HEK293 (cell line): ENCODE data around the gene CNTFR.

ENCODE experiments used
- CTCF ChIA-PET: fragments of 350-600 bp; formaldehyde crosslinking; extraction: SDS; loops from one replicate; lab custom pipeline; 2021; ENCODE audit warnings: antibody characterized with exemption; lab: Yijun Ruan, JAX
- POLR2A ChIA-PET: fragments of 300-600 bp; formaldehyde crosslinking; extraction: SDS; loops from one replicate; lab custom pipeline; 2020; ENCODE audit warnings: antibody characterized with exemption, inconsistent platforms; lab: Yijun Ruan, JAX
- H3K27ac ChIP-seq: fragments of 200-500 bp; sonication (Bioruptor generic); 2 replicates; pipeline ENCODE4 v1.5.1; 2014; ENCODE audit warnings: low read depth, low read length, control low read depth, inconsistent platforms; ENCODE audit errors: extremely low read depth
- H3K36me3 ChIP-seq, 2 experiments: fragments of 200-500 bp in 1 of 2; sonication (Bioruptor generic) in 1 of 2; 1 replicate in 1 of 2; 2 replicates in 1 of 2; pipeline ENCODE4 v1.5.1; 2014 to 2017; ENCODE audit warnings: inconsistent platforms in 2 of 2, low read length in 2 of 2; ENCODE audit not compliant: control insufficient read depth in 2 of 2, insufficient read depth in 1 of 2
- H3K4me1 ChIP-seq: fragments of 200-500 bp; sonication (Bioruptor generic); 2 replicates; pipeline ENCODE4 v1.5.1; 2014; ENCODE audit warnings: mild to moderate bottlenecking, low read length, inconsistent platforms; ENCODE audit not compliant: control insufficient read depth, insufficient read depth
- H3K4me3 ChIP-seq: 2 replicates; pipeline ENCODE4 v1.5.1; 2011; ENCODE audit warnings: low read depth, mild to moderate bottlenecking, control low read depth, low read length, moderate library complexity
- H3K9me3 ChIP-seq: fragments of 200-500 bp; sonication (Bioruptor generic); 2 replicates; pipeline ENCODE4 v1.5.1; 2014; ENCODE audit warnings: low read depth, low read length, inconsistent platforms; ENCODE audit not compliant: control insufficient read depth, insufficient read depth
- AEBP2 ChIP-seq: fragments of 450-650 bp; formaldehyde crosslinking; IDR thresholded peaks from 2 replicates; pipeline ENCODE4 v1.5.1; 2016; ENCODE audit warnings: missing biosample characterization, missing genetic modification characterization, borderline replicate concordance
- ATF2 ChIP-seq: fragments of 450-650 bp; formaldehyde crosslinking; IDR thresholded peaks from 2 replicates; pipeline ENCODE4 v1.5.1; 2016; ENCODE audit warnings: missing biosample characterization, missing genetic modification characterization, low read depth
- CTCF ChIP-seq: fragments of 450-650 bp; formaldehyde crosslinking; IDR thresholded peaks from 2 replicates; pipeline ENCODE4 v1.5.1; 2016; ENCODE audit warnings: missing biosample characterization, missing genetic modification characterization
- HIC1 ChIP-seq: fragments of 450-650 bp; formaldehyde crosslinking; IDR thresholded peaks from 2 replicates; pipeline ENCODE4 v1.5.1; 2016; ENCODE audit warnings: missing biosample characterization, missing genetic modification characterization
- MEIS1 ChIP-seq: sonication (generic); formaldehyde crosslinking; IDR thresholded peaks from 2 replicates; pipeline ENCODE4 v1.8.1; 2022; ENCODE audit warnings: missing genetic modification reagents, mild to moderate bottlenecking, borderline replicate concordance
- PBX3 ChIP-seq: sonication (generic); formaldehyde crosslinking; IDR thresholded peaks from 2 replicates; pipeline ENCODE4 v1.8.1; 2022; ENCODE audit warnings: mild to moderate bottlenecking, moderate library complexity, missing genetic modification reagents
- ZBTB26 ChIP-seq: fragments of 450-650 bp; formaldehyde crosslinking; optimal IDR thresholded peaks from 2 replicates; pipeline ENCODE3; 2016; ENCODE audit warnings: missing biosample characterization, mild to moderate bottlenecking, missing genetic modification characterization
- ZFP3 ChIP-seq: fragments of 450-650 bp; formaldehyde crosslinking; IDR thresholded peaks from 2 replicates; pipeline ENCODE4 v1.5.1; 2016; ENCODE audit warnings: low read depth, missing biosample characterization, missing genetic modification characterization
- ZNF133 ChIP-seq: fragments of 450-650 bp; formaldehyde crosslinking; IDR thresholded peaks from 2 replicates; pipeline ENCODE4 v1.5.1; 2016; ENCODE audit warnings: missing biosample characterization, missing genetic modification characterization
- ZNF148 ChIP-seq: fragments of 450-650 bp; formaldehyde crosslinking; IDR thresholded peaks from 2 replicates; pipeline ENCODE4 v1.5.0; 2017; ENCODE audit warnings: missing biosample characterization, missing genetic modification characterization, borderline replicate concordance
- ZNF155 ChIP-seq: fragments of 450-650 bp; formaldehyde crosslinking; IDR thresholded peaks from 2 replicates; pipeline ENCODE4 v1.5.1; 2016; ENCODE audit warnings: missing biosample characterization, missing genetic modification characterization
- ZNF169 ChIP-seq: fragments of 450-650 bp; formaldehyde crosslinking; IDR thresholded peaks from 2 replicates; pipeline ENCODE4 v1.5.1; 2016; ENCODE audit warnings: missing biosample characterization, missing genetic modification characterization
- ZNF175 ChIP-seq: fragments of 450-650 bp; formaldehyde crosslinking; IDR thresholded peaks from 2 replicates; pipeline ENCODE4 v1.5.1; 2016; ENCODE audit warnings: missing biosample characterization, missing genetic modification characterization
- ZNF202 ChIP-seq: fragments of 450-650 bp; formaldehyde crosslinking; IDR thresholded peaks from 2 replicates; pipeline ENCODE4 v1.5.1; 2016; ENCODE audit warnings: missing biosample characterization, missing genetic modification characterization, borderline replicate concordance
- ZNF416 ChIP-seq: fragments of 450-650 bp; formaldehyde crosslinking; IDR thresholded peaks from 2 replicates; pipeline ENCODE4 v1.5.1; 2016; ENCODE audit warnings: missing biosample characterization, missing genetic modification characterization
- ZNF530 ChIP-seq: fragments of 450-650 bp; formaldehyde crosslinking; IDR thresholded peaks from 2 replicates; pipeline ENCODE4 v1.5.1; 2016; ENCODE audit warnings: low read depth, missing biosample characterization, missing genetic modification characterization
- ZNF558 ChIP-seq: fragments of 450-650 bp; formaldehyde crosslinking; IDR thresholded peaks from 2 replicates; pipeline ENCODE4 v1.5.1; 2016; ENCODE audit warnings: missing biosample characterization, missing genetic modification characterization
- ZNF639 ChIP-seq: fragments of 450-650 bp; formaldehyde crosslinking; IDR thresholded peaks from 2 replicates; pipeline ENCODE4 v1.5.1; 2016; ENCODE audit warnings: missing biosample characterization, missing genetic modification characterization
- ZNF654 ChIP-seq: fragments of 450-650 bp; formaldehyde crosslinking; IDR thresholded peaks from 2 replicates; pipeline ENCODE4 v1.5.1; 2016; ENCODE audit warnings: low read depth, missing biosample characterization, missing genetic modification characterization
- ZNF777 ChIP-seq: fragments of 450-650 bp; formaldehyde crosslinking; IDR thresholded peaks from 2 replicates; pipeline ENCODE4 v1.5.1; 2017; ENCODE audit warnings: missing biosample characterization, missing genetic modification characterization, borderline replicate concordance

Gene CNTFR

GRCh38 chr9:34547960-34548611 lies 41.4 kb downstream of the CNTFR start (continued):
- no peak for TF ChIP-seq HIC1
- peak; percentile 19 for TF ChIP-seq ZBTB26 (tag by site-specific recombination)
- TF ChIP-seq MEIS1: no peak
- no peak for TF ChIP-seq ZNF169 (tag by site-specific recombination)
- TF ChIP-seq PBX3 (CRISPR knock-in tag): no peak
- TF ChIP-seq ZNF530 (tag by site-specific recombination): no peak
- TF ChIP-seq ZNF202 (tag by site-specific recombination): no peak
- no peak for TF ChIP-seq ZNF639 (tag by site-specific recombination)
- no peak for TF ChIP-seq ZNF155
- no peak for TF ChIP-seq ZNF175 (tag by site-specific recombination)
- TF ChIP-seq ZFP3 (tag by site-specific recombination): no peak
- TF ChIP-seq, all 188 proteins: peak for 8

- ChIA-PET POLR2A (interaction anchor here (0.5 to 1.1 kb wide), 2 partner anchors 45 to 524 kb away, joined by 4 to 7 read pairs; no protein-coding TSS in a partner anchor), CTCF (interaction anchor here (0.6 to 7.3 kb wide), 54 partner anchors 10 to 820 kb away, joined by 3 to 101 read pairs (median 5); partner anchors contain the start of genes ENHO and SIGMAR1)
- Histone ChIP-seq H3K9me3 (no peaks in the 10 kb centered on the region), H3K4me1 (no peaks in the 10 kb centered on the region), H3K36me3 (no peaks in the 10 kb centered on the region), H3K27ac (no peak overlapping the region), H3K4me3 (no peak overlapping the region)
- TF ChIP-seq ZNF133 (tag by site-specific recombination) (no peak), ATF2 (no peak), ZNF148 (tag by site-specific recombination) (no peak), ZNF416 (tag by site-specific recombination) (no peak), AEBP2 (tag by site-specific recombination) (no peak), ZNF654 (tag by site-specific recombination) (peak; percentile 40), ZNF558 (tag by site-specific recombination) (no peak), ZNF777 (tag by site-specific recombination) (no peak), CTCF (peak; percentile 38; the same call in 1 of the 2 replicates)
Measured at GRCh38 chr9:34546834-34547827, 42.4 kb downstream of the CNTFR start.
